ENCODE data around the gene IRF9.

IRF9 gene

DNA sequence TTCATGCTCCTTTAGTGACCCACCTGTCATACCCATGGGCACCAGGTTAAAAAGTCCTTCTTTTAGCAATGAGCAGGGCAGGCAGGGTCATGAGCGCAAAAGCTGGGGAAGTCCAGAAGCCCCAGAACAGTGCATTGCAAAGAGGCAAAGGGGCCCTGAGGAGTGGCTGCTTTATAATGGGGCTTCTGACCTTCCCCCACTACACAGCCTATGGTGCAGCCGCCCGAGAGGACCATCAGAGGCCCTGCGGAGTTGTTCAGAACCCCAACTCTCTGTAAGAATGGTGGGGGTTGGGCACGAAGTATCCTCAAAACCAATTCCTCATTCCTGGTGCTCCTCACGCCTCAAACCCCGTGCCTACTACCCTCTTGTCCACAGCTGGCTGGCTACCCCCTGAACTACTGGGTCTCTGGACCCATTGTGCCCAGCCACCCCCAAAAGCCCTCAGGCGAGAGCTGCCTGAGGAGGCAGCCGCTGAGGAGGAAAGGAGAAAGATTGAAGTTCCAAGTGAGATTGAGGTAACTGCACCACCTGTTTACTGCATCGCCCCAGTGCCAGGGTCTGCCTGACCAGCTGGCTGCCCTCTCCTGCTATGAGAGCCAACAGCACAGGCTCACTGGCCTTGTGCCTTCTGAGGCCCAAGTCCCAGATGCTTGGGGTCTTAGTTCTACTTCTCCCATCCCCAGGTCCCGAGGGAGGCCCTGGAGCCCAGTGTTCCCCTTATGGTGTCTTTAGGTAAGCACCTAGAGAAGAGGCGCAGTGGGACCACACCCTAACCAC is 17.5 kb downstream of the IRF9 start:
- DNase-seq (ENCODE audit: low spot score) = no peak

- no peak for DNase-seq (ENCODE audit: low spot score)
These were observed 18.4 kb downstream of the IRF9 start for GRCh38 chr14:24179294-24179960.

GRCh38 chr14:24179961-24180796 is 19.1 kb downstream of the IRF9 start:
- DNase-seq (ENCODE audit: low spot score) = peak; percentile 95

- no peak for DNase-seq (ENCODE audit: low spot score)
These were observed 20.5 kb downstream of the IRF9 start for GRCh38 chr14:24181371-24182077.

GRCh38 chr14:24182110-24182882 is 21.2 kb downstream of the IRF9 start:
- no peak for DNase-seq (ENCODE audit: low spot score)

GRCh38 chr14:24183014-24183481 is 22.0 kb downstream of the IRF9 start:
- no peak for DNase-seq (ENCODE audit: low spot score)

- no peak for DNase-seq (ENCODE audit: low spot score)
These were observed 23.3 kb downstream of the IRF9 start for GRCh38 chr14:24184104-24184970.

DNA sequence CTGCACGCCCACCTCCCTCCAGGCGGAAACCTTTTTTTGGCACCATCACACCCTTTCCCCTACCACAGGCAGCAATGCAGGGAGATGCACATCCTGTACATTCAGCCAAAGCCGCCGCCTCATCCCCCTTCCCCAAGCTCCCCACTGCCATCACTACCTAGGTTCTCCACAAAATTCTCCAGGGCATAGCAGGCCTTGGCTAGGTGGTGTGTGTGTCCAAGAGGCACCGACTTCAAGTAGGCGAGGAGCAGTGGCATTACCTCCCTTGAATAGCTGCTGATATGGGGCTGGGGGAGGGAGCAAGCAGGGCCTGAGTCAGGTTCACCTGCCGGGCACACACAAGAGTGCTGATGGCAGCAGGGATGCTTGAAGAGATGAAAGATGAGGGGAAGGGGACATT is 24.0 kb downstream of the IRF9 start:
- no peak for DNase-seq (ENCODE audit: low spot score)

- DNase-seq (ENCODE audit: low spot score) = no peak
These were observed 24.7 kb downstream of the IRF9 start for GRCh38 chr14:24185741-24186140.

DNA sequence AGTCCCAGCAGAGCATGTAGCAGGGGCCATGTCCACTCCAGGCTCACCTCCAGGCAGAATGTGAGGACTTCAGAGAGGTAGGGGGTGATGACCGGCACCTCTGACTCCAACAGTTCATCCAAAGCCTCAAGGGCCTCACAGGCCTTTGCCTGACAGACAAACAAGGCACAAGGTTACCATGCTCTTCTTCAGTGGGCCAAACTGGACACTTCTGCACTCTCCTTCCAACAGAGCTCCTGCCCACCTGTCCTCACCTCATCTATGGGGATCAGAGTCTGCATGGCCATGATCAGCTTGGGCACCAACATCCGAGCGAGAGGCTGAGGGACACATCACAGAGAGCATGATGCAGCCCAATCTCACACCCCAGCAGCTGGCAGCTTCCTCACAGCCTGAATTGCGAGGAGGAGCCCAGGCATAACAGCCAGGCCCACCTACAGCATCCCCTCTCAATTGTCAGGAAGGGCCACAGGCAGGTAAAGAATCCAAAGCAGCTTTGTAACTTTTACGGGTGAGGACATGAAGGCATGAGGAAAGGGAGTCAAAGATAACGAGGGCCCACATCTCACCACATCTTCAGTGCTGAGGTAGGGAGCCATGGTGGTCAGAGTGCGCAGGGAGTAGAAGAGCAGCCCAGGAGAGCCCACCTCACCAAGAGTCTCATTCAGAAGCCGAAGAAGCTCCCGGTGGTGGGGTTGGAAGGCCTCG is 25.9 kb downstream of the IRF9 start:
- DNase-seq (ENCODE audit: low spot score) = no peak

DNA sequence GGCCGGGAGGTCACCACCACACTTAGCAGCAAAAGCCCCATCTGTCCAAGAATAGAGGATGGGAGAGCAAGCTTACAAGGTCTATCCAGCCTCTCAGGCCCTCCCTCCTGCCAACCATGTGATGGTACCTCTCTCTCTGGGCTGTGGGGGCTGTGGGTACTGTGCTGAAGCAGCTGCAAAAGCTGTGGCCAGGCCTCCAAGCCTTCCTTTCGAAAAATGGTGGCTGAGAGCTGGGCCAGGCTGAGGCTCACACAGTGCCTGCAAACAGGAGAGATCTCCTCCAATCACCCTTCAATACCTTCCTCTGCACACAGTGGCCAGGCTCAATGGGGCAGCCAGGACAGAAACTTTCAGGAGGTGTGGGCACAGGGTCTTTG is 26.5 kb downstream of the IRF9 start:
- no peak for DNase-seq (ENCODE audit: low spot score)

DNA sequence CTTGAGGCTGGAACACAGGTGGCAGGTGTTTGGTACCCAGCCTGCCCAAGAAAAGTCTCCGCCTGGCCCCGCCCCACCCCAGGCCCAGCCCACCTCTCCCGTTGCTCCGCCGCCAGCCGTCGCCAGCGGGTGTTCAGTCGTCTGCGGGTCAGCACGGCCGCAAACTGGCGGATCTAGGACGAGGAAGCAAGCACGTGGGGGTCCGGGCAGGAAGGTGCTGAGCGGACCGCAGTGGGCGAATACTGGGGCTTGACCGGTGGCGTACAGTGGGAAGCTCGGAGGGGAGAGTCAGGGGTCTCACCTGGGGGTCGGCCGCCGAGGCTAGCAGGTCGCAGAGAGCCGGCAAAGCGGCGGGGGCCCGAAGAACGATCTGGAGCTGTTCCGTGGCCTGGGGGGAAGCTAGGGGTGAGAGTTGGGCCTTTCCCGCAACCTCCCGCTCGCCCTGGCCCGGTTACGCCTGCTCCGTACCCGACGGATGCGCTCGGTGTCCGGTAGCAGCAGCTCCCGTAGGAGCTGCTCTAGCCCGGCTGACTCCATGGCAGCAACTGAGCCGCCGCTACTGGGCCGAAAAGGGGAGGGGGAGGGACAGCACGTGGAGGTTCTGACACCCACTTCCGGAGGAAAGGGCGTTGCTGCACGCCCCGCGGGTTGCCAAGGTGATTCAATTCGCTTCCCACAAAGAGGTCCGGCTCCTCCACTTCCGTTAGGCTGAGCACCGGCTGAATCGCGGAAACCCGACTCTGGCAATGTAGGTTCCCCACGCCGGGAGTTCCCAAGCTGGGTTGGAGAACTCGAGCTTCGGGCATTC is 27.4 kb downstream of the IRF9 start, which contains the start of gene IPO4:
IPO4 (minus strand) TSS at position 566 of the 808 bp plus-strand sequence; CDS start at position 537, 29 bp downstream.
- DNase-seq (ENCODE audit: low spot score) = peak; percentile 97

DNA sequence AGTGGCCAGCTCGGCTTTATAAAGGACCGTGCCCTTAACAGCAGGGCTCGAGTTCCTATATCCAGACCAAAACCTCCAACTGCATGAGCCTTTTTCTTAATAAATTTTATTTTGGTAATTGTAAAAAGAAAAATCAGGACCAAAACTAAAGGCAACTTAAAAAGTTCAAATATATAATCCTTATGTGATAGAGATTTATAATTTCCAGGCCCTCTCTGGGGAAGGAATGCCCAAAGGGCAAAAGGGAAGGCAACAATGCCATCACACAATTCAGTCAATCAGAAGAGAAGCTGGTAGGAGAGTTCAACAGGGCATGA is 28.0 kb downstream of the IRF9 start:
- no peak for DNase-seq (ENCODE audit: low spot score)

- DNase-seq (ENCODE audit: low spot score) = no peak
These were observed 28.4 kb downstream of the IRF9 start for GRCh38 chr14:24189460-24189859.

- DNase-seq (ENCODE audit: low spot score) = no peak
These were observed 29.4 kb downstream of the IRF9 start for GRCh38 chr14:24190416-24190815.

GRCh38 chr14:24192933-24193332 is 31.9 kb downstream of the IRF9 start:
- no peak for DNase-seq (ENCODE audit: low spot score)

- DNase-seq (ENCODE audit: low spot score) = no peak
These were observed 33.3 kb downstream of the IRF9 start for GRCh38 chr14:24194186-24194872.

GRCh38 chr14:24194873-24195185 is 33.8 kb downstream of the IRF9 start:
- DNase-seq (ENCODE audit: low spot score) = no peak

Measured in kidney tubule cell (primary cell).